DMS153 treated with DMSO at 0.1 percent for 48 hours (cell line): ENCODE measurements around the gene SALL4.
"Not testable (repeated sequence)": the region's sequence is repeated elsewhere in the genome, so short reads cannot be mapped to it uniquely, and the experiment has no call there.

ENCODE experiments used
- DNase-seq: peaks from one replicate; lab custom pipeline; 2025; ENCODE audit not compliant: unreplicated experiment; lab: John Stamatoyannopoulos, UW

SALL4 gene

GRCh38 chr20:51802170-51802751 is at the start of gene SALL4:
TSS of gene SALL4 (minus strand) at chr20:51802521. CDS start at chr20:51802408, 113 bp downstream.
- DNase-seq: no peak

- no peak for DNase-seq
Observed at GRCh38 chr20:51848346-51848745, 46.0 kb upstream of the SALL4 start.

GRCh38 chr20:51840865-51841264 is 38.5 kb upstream of the SALL4 start:
- no peak for DNase-seq

- no peak for DNase-seq
Observed at GRCh38 chr20:51837876-51838420, 35.6 kb upstream of the SALL4 start.

- no peak for DNase-seq
Observed at GRCh38 chr20:51837436-51837835, 35.1 kb upstream of the SALL4 start.

GRCh38 chr20:51833326-51833725 is 31.0 kb upstream of the SALL4 start:
- no peak for DNase-seq

- no peak for DNase-seq
Observed at GRCh38 chr20:51832276-51832675, 30.0 kb upstream of the SALL4 start.

GRCh38 chr20:51831866-51832265 is 29.5 kb upstream of the SALL4 start:
- DNase-seq: no peak

- no peak for DNase-seq
Observed at GRCh38 chr20:51830538-51830937, 28.2 kb upstream of the SALL4 start.

- DNase-seq: no peak
Observed at GRCh38 chr20:51828762-51829161, 26.4 kb upstream of the SALL4 start.

GRCh38 chr20:51826372-51826771 is 24.1 kb upstream of the SALL4 start:
- DNase-seq: no peak

- DNase-seq: no peak
Observed at GRCh38 chr20:51818479-51819008, 16.2 kb upstream of the SALL4 start.

GRCh38 chr20:51816856-51817255 is 14.5 kb upstream of the SALL4 start:
- DNase-seq: not testable (repeated sequence)

GRCh38 chr20:51815383-51816076 is 13.2 kb upstream of the SALL4 start:
- DNase-seq: no peak

GRCh38 chr20:51812861-51813260 is 10.5 kb upstream of the SALL4 start:
- DNase-seq: no peak

- DNase-seq: no peak
Observed at GRCh38 chr20:51811514-51812128, 9.3 kb upstream of the SALL4 start.

GRCh38 chr20:51811042-51811355 is 8.7 kb upstream of the SALL4 start:
- DNase-seq: no peak

GRCh38 chr20:51810155-51811041 is 8.1 kb upstream of the SALL4 start:
- no peak for DNase-seq

GRCh38 chr20:51807720-51808250 is 5.5 kb upstream of the SALL4 start:
- no peak for DNase-seq

GRCh38 chr20:51804754-51805153 is 2.4 kb upstream of the SALL4 start:
- no peak for DNase-seq
